ENCODE data around the gene KRT83. TPM values are rescaled to one million over a fixed set of nuclear protein-coding genes. Genes with fewer than 3 reads are reported as not detected.

KRT83 gene
- total RNA-seq, 4 donors from 2014 or later: not detected

- Histone ChIP-seq H3K4me1 (peaks cover under 1 to 12% (median 5%) of the 10 kb centered on the region in 3 donors), H3K4me3 (no peak overlapping the region), H3K9me3 (peaks cover 0 to 15% (median 0%) of the 10 kb centered on the region in 3 donors), H3K36me3 (no peaks in the 10 kb centered on the region), H3K27ac (no peak overlapping the region), H3K27me3 (peaks cover 0 to 10% (median 0%) of the 10 kb centered on the region in 4 donors)
- no peak for DNase-seq
- 78% methylated on average over 1 of the region's 1 CpG; no CpG with 5 or more reads in 1 of the 2 donors for WGBS, 2 donors
- TF ChIP-seq CTCF (IDR thresholded peaks at IDR 0.05): no peak
- no peak for TF ChIP-seq POLR2A (IDR thresholded peaks at IDR 0.05)
- intact Hi-C loops (cut with DNase I): no loop called here
Measured at GRCh38 chr12:52332381-52332780, 11.2 kb upstream of the KRT83 start.

- TF ChIP-seq CTCF (IDR thresholded peaks at IDR 0.05) (no peak), POLR2A (IDR thresholded peaks at IDR 0.05) (no peak)
- H3K27ac ChIP-seq: no peak overlapping the region
- 88 to 89% methylated on average over 3 of the region's 3 CpGs for WGBS, 2 donors
- peaks cover 0 to 10% (median 0%) of the 10 kb centered on the region in 4 donors for H3K27me3 ChIP-seq
- peaks cover 0 to 13% (median 0%) of the 10 kb centered on the region in 3 donors for H3K9me3 ChIP-seq
- intact Hi-C loops (cut with DNase I): no loop called here
- no peak for DNase-seq
- H3K4me1 ChIP-seq: peaks cover 3 to 18% (median 5%) of the 10 kb centered on the region in 3 donors
- H3K36me3 ChIP-seq: no peaks in the 10 kb centered on the region
- H3K4me3 ChIP-seq: no peak overlapping the region
Measured at GRCh38 chr12:52331833-52332232, 10.6 kb upstream of the KRT83 start.

DNA sequence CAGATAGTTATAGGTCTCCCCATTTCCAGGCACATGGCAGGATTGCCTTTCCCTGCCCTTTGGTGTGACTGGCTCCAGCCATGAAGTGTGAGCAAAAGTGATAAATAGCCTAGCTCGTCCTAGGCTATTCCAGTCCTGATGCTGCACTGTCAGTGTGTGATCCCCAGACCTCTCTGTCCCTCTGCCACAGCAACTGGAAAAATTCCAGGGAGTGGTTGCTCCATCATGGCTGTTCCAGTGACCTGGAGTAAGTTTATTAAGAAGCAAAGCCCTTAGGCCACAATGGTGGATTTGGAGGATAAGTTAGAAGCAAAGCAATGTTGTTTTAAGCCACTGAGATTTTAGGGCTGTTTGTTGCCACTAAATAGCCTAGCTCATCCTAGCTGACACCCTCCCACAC lies 9.8 kb upstream of the KRT83 start:
- Histone ChIP-seq H3K4me3 (no peak overlapping the region), H3K27me3 (peaks cover 0 to 10% (median 0%) of the 10 kb centered on the region in 4 donors), H3K9me3 (peaks cover 0 to 7% (median 0%) of the 10 kb centered on the region in 3 donors), H3K36me3 (no peaks in the 10 kb centered on the region), H3K4me1 (peaks cover 3 to 18% (median 5%) of the 10 kb centered on the region in 3 donors), H3K27ac (no peak overlapping the region)
- no CpG with 5 or more reads among the region's 1 CpG for WGBS, 2 donors
- TF ChIP-seq POLR2A (IDR thresholded peaks at IDR 0.05) (no peak), CTCF (IDR thresholded peaks at IDR 0.05) (no peak)
- no peak for DNase-seq
- intact Hi-C loops (cut with DNase I): no loop called here

GRCh38 chr12:52327830-52328500 lies 6.8 kb upstream of the KRT83 start:
- intact Hi-C loops (cut with DNase I): loop anchor here (5.0 kb wide), 1 partner anchor 171 kb away; no protein-coding TSS in a partner anchor
- Histone ChIP-seq H3K9me3 (no peaks in the 10 kb centered on the region), H3K27ac (peak overlapping the region; percentile 32 to 63 (median 48)), H3K36me3 (no peaks in the 10 kb centered on the region), H3K27me3 (peaks cover 0 to 14% (median 0%) of the 10 kb centered on the region in 4 donors), H3K4me3 (no peak overlapping the region), H3K4me1 (peaks cover 3 to 18% (median 5%) of the 10 kb centered on the region in 3 donors)
- TF ChIP-seq CTCF (IDR thresholded peaks at IDR 0.05): no peak
- TF ChIP-seq POLR2A (IDR thresholded peaks at IDR 0.05): no peak
- DNase-seq: no peak
- WGBS, 2 donors: 22 to 36% methylated on average over 5 to 7 of the region's 10 CpGs

GRCh38 chr12:52327052-52327829 lies 6.0 kb upstream of the KRT83 start:
- peak; percentile 20 for DNase-seq
- TF ChIP-seq CTCF (IDR thresholded peaks at IDR 0.05): peak; percentile 74 to 92 (median 82)
- no peak for TF ChIP-seq POLR2A (IDR thresholded peaks at IDR 0.05)
- Histone ChIP-seq H3K4me3 (no peak overlapping the region), H3K27me3 (peaks cover 0 to 21% (median 0%) of the 10 kb centered on the region in 4 donors), H3K4me1 (peaks cover 3 to 18% (median 5%) of the 10 kb centered on the region in 3 donors), H3K36me3 (no peaks in the 10 kb centered on the region), H3K27ac (peak overlapping the region in 2 of 4 donors; percentile 37 to 56), H3K9me3 (no peaks in the 10 kb centered on the region)
- 38 to 42% methylated on average over 11 of the region's 11 CpGs for WGBS, 2 donors
- intact Hi-C loops (cut with DNase I): loop anchor here (5.0 kb wide), 1 partner anchor 170 kb away; no protein-coding TSS in a partner anchor
